Pulmonary artery endothelial cell (primary cell): ENCODE results near the gene MAP3K12. TPM values are rescaled to one million over a fixed set of nuclear protein-coding genes. Genes with fewer than 3 reads are reported as not detected.

Source experiments
- DNase-seq: peaks from one replicate; pipeline ENCODE4 v3.0.0-alpha.2; 2011; ENCODE audit warnings: low read depth, low spot score
- total RNA-seq: library from RNA; depleted of rRNA; stranded (reverse); fragments of >200 nt; gene quantifications from 2 replicates; pipeline ENCODE4 v1.2.3, GENCODE V29; 2014

Gene MAP3K12
- total RNA-seq, 1 donor from 2014 or later = 18.3 TPM

GRCh38 chr12:53510181-53510812 lies 11.0 kb upstream of the MAP3K12 start:
- no peak for DNase-seq

- no peak for DNase-seq
Observed at GRCh38 chr12:53508534-53509170, 9.4 kb upstream of the MAP3K12 start.

- DNase-seq = no peak
Observed at GRCh38 chr12:53507603-53507885, 8.3 kb upstream of the MAP3K12 start.

- no peak for DNase-seq
Observed at GRCh38 chr12:53506881-53507602, 7.8 kb upstream of the MAP3K12 start, which contains the start of gene NPFF. NPFF (minus strand) TSS chr12:53507484; CDS start chr12:53507474, 10 bp downstream.

GRCh38 chr12:53506450-53506785 lies 7.2 kb upstream of the MAP3K12 start:
- no peak for DNase-seq

GRCh38 chr12:53505555-53506449 lies 6.5 kb upstream of the MAP3K12 start:
- DNase-seq = no peak

- DNase-seq = no peak
Observed at GRCh38 chr12:53505086-53505485, 5.8 kb upstream of the MAP3K12 start.

- DNase-seq = no peak
Observed at GRCh38 chr12:53504004-53504920, 5.0 kb upstream of the MAP3K12 start.

GRCh38 chr12:53502983-53503728 lies 3.9 kb upstream of the MAP3K12 start:
- DNase-seq = no peak

GRCh38 chr12:53502331-53502730 lies 3.1 kb upstream of the MAP3K12 start:
- DNase-seq = no peak

- no peak for DNase-seq
Observed at GRCh38 chr12:53501615-53502181, 2.4 kb upstream of the MAP3K12 start.

GRCh38 chr12:53500776-53501614 lies 1.7 kb upstream of the MAP3K12 start, which contains the start of gene TARBP2:
TARBP2 (plus strand) TSS chr12:53501283; CDS start chr12:53501409, 126 bp downstream.
- peak; percentile 99 for DNase-seq

- DNase-seq = no peak
Observed at GRCh38 chr12:53500142-53500775, 1.0 kb upstream of the MAP3K12 start.

- no peak for DNase-seq
Observed at GRCh38 chr12:53498235-53498630, 1.0 kb downstream of the MAP3K12 start.

GRCh38 chr12:53497461-53497860 lies 1.8 kb downstream of the MAP3K12 start:
- DNase-seq = no peak

GRCh38 chr12:53496752-53497032 lies 2.6 kb downstream of the MAP3K12 start:
- no peak for DNase-seq

- DNase-seq = no peak
Observed at GRCh38 chr12:53495903-53496751, 3.1 kb downstream of the MAP3K12 start.
